HG03196 (cell line): ENCODE measurements around the gene SAMD4A.

Experiments
- ATAC-seq: cut with Tn5 transposase; IDR thresholded peaks from one replicate; pipeline ENCODE4 v1.9.1; 2021; ENCODE audit not compliant: unreplicated experiment

Gene SAMD4A

GRCh38 chr14:54653712-54654469 is 87.0 kb downstream of the SAMD4A start:
- no peak for ATAC-seq

- no peak for ATAC-seq
These were observed 87.7 kb downstream of the SAMD4A start for GRCh38 chr14:54654605-54655004.

GRCh38 chr14:54658836-54659235 is 91.9 kb downstream of the SAMD4A start:
- no peak for ATAC-seq

- ATAC-seq, result no peak
These were observed 92.4 kb downstream of the SAMD4A start for GRCh38 chr14:54659365-54659764.

- no peak for ATAC-seq
These were observed 93.7 kb downstream of the SAMD4A start for GRCh38 chr14:54660604-54661111.

- ATAC-seq, result no peak
These were observed 95.7 kb downstream of the SAMD4A start for GRCh38 chr14:54662491-54663133.

GRCh38 chr14:54664961-54665360 is 98.0 kb downstream of the SAMD4A start:
- no peak for ATAC-seq

- no peak for ATAC-seq
These were observed 99.0 kb downstream of the SAMD4A start for GRCh38 chr14:54665946-54666345.

GRCh38 chr14:54667026-54667744 is 100.3 kb downstream of the SAMD4A start:
- ATAC-seq, result no peak

- no peak for ATAC-seq
These were observed 100.8 kb downstream of the SAMD4A start for GRCh38 chr14:54667764-54668163.

GRCh38 chr14:54669721-54670561 is 103.0 kb downstream of the SAMD4A start:
- ATAC-seq, result no peak

- ATAC-seq, result no peak
These were observed 104.6 kb downstream of the SAMD4A start for GRCh38 chr14:54671537-54671936.

GRCh38 chr14:54672181-54672580 is 105.3 kb downstream of the SAMD4A start:
- no peak for ATAC-seq

GRCh38 chr14:54672688-54673087 is 105.8 kb downstream of the SAMD4A start:
- no peak for ATAC-seq

GRCh38 chr14:54673193-54674045 is 106.5 kb downstream of the SAMD4A start:
- ATAC-seq, result no peak

- no peak for ATAC-seq
These were observed 107.3 kb downstream of the SAMD4A start for GRCh38 chr14:54674046-54674741.

- ATAC-seq, result no peak
These were observed 108.6 kb downstream of the SAMD4A start for GRCh38 chr14:54675236-54676128.
